GM19238 (cell line): Measurements from ENCODE around the gene PODN.

Experiments used
- DNase-seq: peaks from one replicate; pipeline ENCODE4 v3.0.0; 2011; ENCODE audit warnings: low spot score; ENCODE audit not compliant: insufficient read length

Gene PODN

GRCh38 chr1:53074313-53075154 lies 12.5 kb downstream of the PODN start:
- DNase-seq = no peak

GRCh38 chr1:53075206-53075605 lies 13.2 kb downstream of the PODN start:
- no peak for DNase-seq

GRCh38 chr1:53075761-53076163 lies 13.7 kb downstream of the PODN start:
- no peak for DNase-seq

- no peak for DNase-seq
Measured at GRCh38 chr1:53076165-53076564, 14.2 kb downstream of the PODN start.

- DNase-seq = no peak
Measured at GRCh38 chr1:53076721-53077598, 14.9 kb downstream of the PODN start.

GRCh38 chr1:53077599-53077965 lies 15.6 kb downstream of the PODN start:
- DNase-seq = no peak

GRCh38 chr1:53078333-53079101 lies 16.5 kb downstream of the PODN start:
- no peak for DNase-seq

GRCh38 chr1:53079251-53079650 lies 17.2 kb downstream of the PODN start:
- DNase-seq = no peak

GRCh38 chr1:53080041-53080440 lies 18.0 kb downstream of the PODN start:
- no peak for DNase-seq

- no peak for DNase-seq
Measured at GRCh38 chr1:53080769-53081168, 18.8 kb downstream of the PODN start.

GRCh38 chr1:53081384-53082066 lies 19.5 kb downstream of the PODN start:
- DNase-seq = no peak

- no peak for DNase-seq
Measured at GRCh38 chr1:53082826-53083455, 20.9 kb downstream of the PODN start.

- DNase-seq = no peak
Measured at GRCh38 chr1:53083636-53084588, 21.9 kb downstream of the PODN start.

- no peak for DNase-seq
Measured at GRCh38 chr1:53084589-53084971, 22.6 kb downstream of the PODN start.

GRCh38 chr1:53085405-53085804 lies 23.4 kb downstream of the PODN start:
- no peak for DNase-seq

GRCh38 chr1:53086491-53087070 lies 24.6 kb downstream of the PODN start:
- no peak for DNase-seq

- DNase-seq = no peak
Measured at GRCh38 chr1:53087332-53088285, 25.6 kb downstream of the PODN start.
